ENCODE data around the gene KLHL13. TPM values are rescaled to one million over a fixed set of nuclear protein-coding genes. Genes with fewer than 3 reads are reported as not detected.

The KLHL13 gene
- total and polyA plus RNA-seq, 2 of the 8 experiments (the other 6 are each of a cell fraction or from before 2014, with no cell fraction given), result 6.4 to 12.8 TPM

- TF ChIP-seq CHD7 (IDR thresholded peaks at IDR 0.05; ENCODE audit: insufficient replicate concordance, low read length) (no peak), CBX8 (IDR thresholded peaks at IDR 0.05; ENCODE audit: borderline replicate concordance, low read depth, low read length) (no peak), EZH2 (IDR thresholded peaks at IDR 0.05; ENCODE audit: low read depth, low read length, severe bottlenecking) (no peak), EGR1 (IDR thresholded peaks at IDR 0.05; ENCODE audit: borderline replicate concordance, low read depth, low read length) (no peak), GTF2F1 (IDR thresholded peaks at IDR 0.05; ENCODE audit: borderline replicate concordance, low read depth, low read length) (no peak), ZNF274 (IDR thresholded peaks at IDR 0.05; ENCODE audit: borderline replicate concordance, extremely low read depth, low read length) (no peak), E2F6 (IDR thresholded peaks at IDR 0.05) (no peak), KDM4A (IDR thresholded peaks at IDR 0.05; ENCODE audit: low read depth, low read length, severe bottlenecking) (no peak), SP2 (IDR thresholded peaks at IDR 0.05; ENCODE audit: low read length) (no peak), CTBP2 (IDR thresholded peaks at IDR 0.05; ENCODE audit: borderline replicate concordance, insufficient read depth, insufficient read length, low read length) (no peak), SAP30 (IDR thresholded peaks at IDR 0.05; ENCODE audit: insufficient read depth, insufficient replicate concordance, low read length) (no peak)
Measured at GRCh38 chrX:118108304-118108703, 8.3 kb downstream of the KLHL13 start (continued).

Data from H1 (cell line).